GM12874 (cell line): ENCODE results near the gene PRELID3B.

Source experiments
- TF ChIP-seq, protein P1 (sequence below): IDR thresholded peaks from 2 replicates; pipeline ENCODE4 v1.5.1; 2011; ENCODE audit warnings: low read depth, mild to moderate bottlenecking, control low read depth, low read length, moderate library complexity; ENCODE audit not compliant: insufficient read depth

Gene PRELID3B

DNA sequence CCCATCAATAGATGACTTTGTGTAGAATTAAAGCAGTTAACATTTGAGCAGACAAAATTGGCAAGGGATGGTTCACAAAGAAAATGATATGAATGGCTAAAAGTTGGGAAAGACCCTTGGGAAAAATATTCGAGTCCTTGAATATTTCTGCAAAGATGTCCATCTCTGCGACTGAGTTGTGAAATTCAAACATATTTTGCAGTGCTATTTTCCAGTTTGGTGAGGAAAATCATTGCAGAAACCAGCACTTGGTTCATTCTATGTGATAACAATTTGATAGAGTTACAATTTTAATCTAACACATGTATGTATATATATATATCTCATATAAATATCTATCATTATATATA lies 6.1 kb upstream of the PRELID3B start:
- TF ChIP-seq, protein P1, sequence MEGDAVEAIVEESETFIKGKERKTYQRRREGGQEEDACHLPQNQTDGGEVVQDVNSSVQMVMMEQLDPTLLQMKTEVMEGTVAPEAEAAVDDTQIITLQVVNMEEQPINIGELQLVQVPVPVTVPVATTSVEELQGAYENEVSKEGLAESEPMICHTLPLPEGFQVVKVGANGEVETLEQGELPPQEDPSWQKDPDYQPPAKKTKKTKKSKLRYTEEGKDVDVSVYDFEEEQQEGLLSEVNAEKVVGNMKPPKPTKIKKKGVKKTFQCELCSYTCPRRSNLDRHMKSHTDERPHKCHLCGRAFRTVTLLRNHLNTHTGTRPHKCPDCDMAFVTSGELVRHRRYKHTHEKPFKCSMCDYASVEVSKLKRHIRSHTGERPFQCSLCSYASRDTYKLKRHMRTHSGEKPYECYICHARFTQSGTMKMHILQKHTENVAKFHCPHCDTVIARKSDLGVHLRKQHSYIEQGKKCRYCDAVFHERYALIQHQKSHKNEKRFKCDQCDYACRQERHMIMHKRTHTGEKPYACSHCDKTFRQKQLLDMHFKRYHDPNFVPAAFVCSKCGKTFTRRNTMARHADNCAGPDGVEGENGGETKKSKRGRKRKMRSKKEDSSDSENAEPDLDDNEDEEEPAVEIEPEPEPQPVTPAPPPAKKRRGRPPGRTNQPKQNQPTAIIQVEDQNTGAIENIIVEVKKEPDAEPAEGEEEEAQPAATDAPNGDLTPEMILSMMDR = no peak

DNA sequence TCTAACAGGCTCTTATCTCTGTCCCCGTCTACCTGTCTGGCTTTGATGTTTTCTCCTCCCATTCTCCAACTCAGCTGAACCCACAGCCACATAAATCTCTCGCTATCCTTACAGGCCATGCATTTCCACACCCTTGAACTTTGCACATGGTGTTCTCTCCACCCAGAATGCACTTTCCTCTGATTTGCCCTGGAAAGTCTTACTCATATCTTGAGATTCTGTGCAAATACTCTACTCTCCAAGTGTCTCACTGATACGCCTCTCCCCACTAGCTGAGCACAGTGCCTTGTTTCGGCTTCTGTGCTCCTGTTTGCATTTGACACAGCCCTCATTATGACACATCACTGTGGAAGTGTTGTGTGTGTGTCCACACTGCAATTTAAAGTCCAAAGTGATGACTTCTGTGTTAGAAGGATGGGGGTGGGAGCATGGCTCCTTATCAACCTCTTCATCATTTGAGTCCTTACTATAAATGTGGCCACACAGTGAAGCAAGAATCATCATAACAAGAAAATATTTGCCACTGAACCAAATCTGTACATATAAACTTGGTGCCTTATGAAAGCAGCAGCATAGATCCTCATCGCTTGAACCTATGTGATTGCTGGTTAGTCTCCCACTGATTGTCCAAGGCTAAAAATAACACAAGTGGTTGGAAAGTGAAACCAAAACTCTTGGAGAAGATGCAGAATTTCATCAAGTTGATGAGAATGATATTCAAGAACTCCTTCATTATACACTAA lies 5.5 kb upstream of the PRELID3B start:
- TF ChIP-seq, protein P1 = no peak

DNA sequence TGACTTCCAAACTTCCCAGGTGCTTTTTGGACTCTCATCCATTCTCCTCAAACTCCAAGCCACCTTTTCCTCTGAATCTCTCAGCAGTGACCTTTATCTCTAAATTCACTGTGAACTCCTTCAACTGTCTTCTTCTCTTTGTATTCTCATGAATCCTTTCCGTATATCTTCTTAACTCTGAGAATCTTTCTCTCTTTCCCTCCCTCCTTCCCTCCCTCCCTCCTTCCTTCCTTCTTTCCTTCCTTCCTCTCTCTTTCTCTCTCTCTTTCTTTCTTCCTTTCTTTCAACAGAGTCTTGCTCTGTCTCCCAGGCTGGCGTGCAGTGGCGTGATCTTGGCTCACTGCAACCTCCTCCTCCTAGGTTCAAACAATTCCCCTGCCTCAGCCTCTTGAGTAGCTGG lies 4.3 kb upstream of the PRELID3B start:
- TF ChIP-seq, protein P1 = no peak

DNA sequence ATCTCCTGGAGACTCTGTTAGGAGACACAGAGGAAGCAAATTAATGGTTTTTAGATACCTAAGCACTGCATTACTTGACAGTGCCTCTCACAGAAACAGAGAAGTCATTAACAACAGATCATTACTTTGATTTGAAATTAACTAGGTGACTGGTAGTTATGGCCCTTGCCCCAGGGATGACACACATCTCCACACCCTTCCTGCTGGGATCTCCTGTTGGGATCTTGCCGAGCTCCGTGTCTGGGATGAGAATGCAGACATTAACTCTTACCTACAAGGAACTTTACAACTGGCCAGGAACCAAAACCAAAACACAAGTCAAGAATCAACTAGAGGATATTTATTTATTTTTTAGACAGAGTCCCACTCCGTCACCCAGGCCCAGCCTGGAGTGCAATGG lies 2.2 kb upstream of the PRELID3B start:
- TF ChIP-seq, protein P1 = no peak

DNA sequence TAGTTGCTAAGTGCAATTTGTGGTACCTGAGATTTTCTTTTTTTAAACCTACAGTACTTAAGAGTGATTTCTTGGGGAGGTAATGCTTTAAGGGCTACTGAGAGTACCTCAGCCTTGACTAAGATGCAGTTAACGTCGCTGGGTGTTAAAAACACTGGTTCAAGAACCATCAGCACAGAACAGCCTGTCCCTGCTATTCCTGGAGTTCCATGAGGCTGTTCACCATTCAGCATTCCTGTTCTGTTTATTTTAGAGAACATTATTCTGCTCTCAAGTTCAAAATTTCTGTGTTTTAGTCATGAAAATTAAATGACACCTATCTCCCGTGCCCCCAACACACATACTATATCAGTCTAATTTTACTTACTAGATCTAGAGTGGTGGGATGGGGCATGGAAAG lies 1.7 kb upstream of the PRELID3B start:
- TF ChIP-seq, protein P1 = no peak

DNA sequence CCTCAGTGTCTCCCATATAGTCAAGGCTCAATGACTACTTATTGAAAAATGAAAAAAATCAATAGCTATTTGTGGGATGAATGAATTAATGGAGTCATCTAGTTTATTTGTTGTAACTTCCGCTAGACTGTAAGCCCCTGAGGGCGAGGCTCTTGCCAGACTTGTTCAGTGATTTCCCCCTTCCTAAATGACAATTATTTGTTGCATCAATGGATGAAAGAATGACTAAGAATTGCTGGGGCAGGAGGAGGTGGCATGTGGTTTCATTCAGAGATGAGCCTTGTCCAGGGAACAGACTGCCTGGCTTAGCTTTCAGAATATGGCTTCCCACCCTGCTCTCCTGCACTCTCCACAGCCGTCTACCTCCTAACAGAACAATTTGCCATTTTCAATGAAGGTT lies 1.1 kb upstream of the PRELID3B start:
- TF ChIP-seq, protein P1 = no peak

DNA sequence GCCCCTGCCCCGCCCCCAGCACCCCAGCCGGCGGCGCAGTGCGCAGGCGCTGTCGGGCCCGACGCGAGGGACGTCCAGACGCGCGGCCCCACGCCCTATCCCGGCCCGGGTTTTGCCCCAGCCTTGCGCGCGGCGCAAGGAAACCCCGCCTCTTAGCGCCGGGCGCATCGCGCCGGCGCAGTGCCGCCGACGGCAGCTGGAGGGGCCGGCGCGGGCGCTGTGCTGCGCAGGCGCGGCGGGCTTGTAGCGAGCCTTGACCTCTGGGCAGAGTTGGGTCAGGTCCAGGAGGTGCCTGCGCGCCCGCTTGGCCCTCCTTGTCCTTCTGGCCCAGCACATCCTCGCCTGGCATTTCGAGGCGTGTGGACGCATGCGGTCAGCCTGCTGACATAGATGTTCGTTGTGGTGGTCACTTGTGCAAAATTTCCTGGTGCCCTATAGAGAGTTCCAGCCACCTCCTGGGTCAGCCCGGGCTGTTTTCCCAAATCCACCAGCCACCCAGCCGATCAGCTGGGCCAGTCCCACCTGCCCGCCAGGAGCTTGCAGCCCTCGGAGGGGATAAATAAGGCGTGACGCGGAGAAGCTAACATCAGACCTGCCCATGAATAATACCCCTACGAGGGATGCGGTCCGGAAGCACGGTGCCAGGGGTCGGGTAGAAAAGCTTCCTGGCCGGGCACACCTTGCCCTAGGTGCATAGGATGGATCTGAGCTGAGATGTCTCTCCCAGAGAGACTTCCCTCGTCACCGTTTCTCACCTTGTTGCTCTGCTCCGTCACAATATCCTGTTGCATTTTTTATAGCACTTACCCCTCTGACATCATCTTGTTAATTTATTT lies 428 bp upstream of the PRELID3B start:
- TF ChIP-seq, protein P1 = no peak
